Memory B cell (primary cell): Measurements from ENCODE around the gene TULP3.

Source experiments
- ATAC-seq: fragments of 150-1000 bp; cut with Tn5 transposase; 2 replicates; pipeline ENCODE4 v1.10.0; 2021; ENCODE audit warnings: low read depth, mild to moderate bottlenecking, moderate library complexity
- DNase-seq, 2 donors: peaks; one replicate each; pipeline ENCODE4 v3.0.0; 2022; ENCODE audit warnings: low spot score in 2 of 2
- H3K27ac Mint-ChIP-seq: one replicate; pipeline ENCODE4 v1.8.0; 2022; ENCODE audit warnings: mild to moderate bottlenecking, moderate library complexity, mixed read lengths
- H3K27me3 Mint-ChIP-seq: one replicate; pipeline ENCODE4 v1.8.0; 2022; ENCODE audit warnings: mixed read lengths
- H3K36me3 Mint-ChIP-seq: one replicate; pipeline ENCODE4 v1.8.0; 2022; ENCODE audit warnings: mild to moderate bottlenecking, mixed read lengths
- H3K4me1 Mint-ChIP-seq: one replicate; pipeline ENCODE4 v1.8.0; 2022; ENCODE audit warnings: mixed read lengths
- H3K4me3 Mint-ChIP-seq: one replicate; pipeline ENCODE4 v1.8.0; 2022; ENCODE audit warnings: mild to moderate bottlenecking, moderate library complexity, mixed read lengths
- H3K9me3 Mint-ChIP-seq: one replicate; pipeline ENCODE4 v1.8.0; 2022; ENCODE audit warnings: mixed read lengths

The TULP3 gene

DNA sequence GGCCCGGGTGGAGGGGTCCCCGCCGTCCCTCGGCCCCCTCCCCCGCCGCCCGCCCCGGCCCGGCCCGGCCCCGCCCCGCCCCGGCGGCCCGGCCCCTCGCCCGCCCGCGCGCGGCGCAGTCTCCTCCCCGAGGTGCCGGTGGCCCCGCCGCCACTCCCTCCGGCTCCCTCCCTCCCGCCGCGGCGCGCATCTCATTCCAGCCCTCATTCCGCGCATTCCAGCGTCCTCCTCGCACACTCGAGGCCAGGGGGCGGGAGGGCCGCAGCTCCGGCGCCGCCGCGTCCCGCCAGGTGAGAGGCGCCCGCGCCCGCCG lies 68.5 kb downstream of the TULP3 start, which contains the start of gene TEAD4:
Gene TEAD4 (plus strand): TSS at position 206 of the 313 bp plus-strand sequence.
- peaks cover 2% of the 10 kb centered on the region for H3K36me3 Mint-ChIP-seq
- ATAC-seq (peak; percentile 15), DNase-seq (no peak)
- H3K27me3 Mint-ChIP-seq, result peaks cover 33% of the 10 kb centered on the region
- H3K4me1 Mint-ChIP-seq, result peaks cover 13% of the 10 kb centered on the region
- peak within 1 kb of the TSS; percentile 80 for H3K4me3 Mint-ChIP-seq
- H3K27ac Mint-ChIP-seq, result no peak within 1 kb of the TSS
- H3K9me3 Mint-ChIP-seq, result no peaks in the 10 kb centered on the region

DNA sequence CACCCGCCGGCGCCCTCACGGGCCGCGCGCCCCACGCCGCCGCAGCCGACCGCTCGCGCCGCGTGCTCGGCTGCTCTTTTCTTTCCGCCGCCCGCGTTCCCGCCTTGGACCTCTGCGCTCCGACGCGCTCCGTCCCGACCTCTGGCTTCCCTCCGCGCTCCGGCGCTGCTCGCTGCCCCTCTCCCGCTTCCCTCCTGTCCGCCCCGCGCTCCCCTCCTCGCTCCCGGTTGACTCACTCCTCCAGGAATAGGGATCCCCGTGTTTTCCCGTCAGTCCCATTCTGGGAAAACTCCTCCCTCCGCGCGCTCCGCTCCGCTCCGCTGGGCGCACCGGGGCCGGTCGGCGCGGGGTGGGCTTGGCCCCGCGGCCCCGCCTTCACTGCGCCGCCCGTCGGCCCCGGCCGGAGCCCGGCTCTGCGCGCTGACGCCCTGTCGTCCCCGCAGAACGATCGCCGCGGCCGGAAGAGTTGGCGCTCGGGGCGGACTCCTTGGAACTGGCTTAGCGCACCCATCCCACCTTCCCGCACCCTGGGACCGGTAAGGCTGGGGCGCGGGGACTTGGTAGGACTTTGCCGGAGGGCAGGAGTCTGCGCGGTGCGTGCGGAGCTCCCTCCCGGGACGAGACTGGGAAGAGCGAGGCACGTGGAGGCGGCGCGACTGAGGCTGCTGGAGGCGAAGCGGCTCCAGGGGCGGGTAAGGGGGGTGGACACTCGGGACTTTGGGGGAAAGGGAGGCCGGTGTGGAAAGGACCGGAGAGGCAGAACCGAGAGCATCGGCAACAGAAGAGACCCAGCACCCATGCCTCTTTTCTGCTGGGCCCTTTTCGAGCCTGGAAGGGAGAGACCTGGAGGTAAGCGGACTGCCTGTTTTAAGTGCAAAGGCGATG lies 69.1 kb downstream of the TULP3 start:
- Mint-ChIP-seq H3K36me3 (peaks cover 2% of the 10 kb centered on the region), H3K9me3 (no peaks in the 10 kb centered on the region), H3K4me1 (peaks cover 13% of the 10 kb centered on the region), H3K27me3 (peaks cover 36% of the 10 kb centered on the region), H3K27ac (no peak overlapping the region), H3K4me3 (peak overlapping the region; percentile 80)
- ATAC-seq (peak; percentile 21), DNase-seq (no peak)

DNA sequence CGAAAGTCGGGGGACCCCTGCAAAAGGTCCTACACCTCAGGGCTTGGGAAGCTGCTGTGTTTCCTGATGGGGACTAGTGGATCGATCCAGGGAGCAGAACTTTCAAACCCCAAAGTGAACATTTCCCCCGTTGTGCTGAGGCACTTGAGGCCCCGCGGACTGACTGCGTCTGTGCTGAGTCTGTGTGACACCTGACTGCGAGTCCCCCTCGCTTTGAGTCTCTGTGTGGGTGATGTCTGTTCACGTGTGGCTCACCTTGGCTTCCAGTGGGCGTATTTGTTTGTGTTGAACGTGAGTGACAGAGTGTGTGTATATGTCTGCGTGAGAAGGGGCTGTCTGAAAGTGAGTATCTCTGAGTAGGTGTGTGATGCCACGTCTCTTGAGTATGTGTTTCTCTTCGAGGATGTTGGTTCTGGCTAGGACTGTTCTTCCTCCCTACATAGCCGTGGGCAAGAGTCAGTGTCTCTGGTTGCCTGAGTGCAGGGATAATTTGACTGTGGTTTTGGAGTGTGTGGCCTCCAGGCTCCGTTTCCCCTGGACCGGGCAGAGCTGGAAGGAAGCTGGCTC lies 69.8 kb downstream of the TULP3 start:
- H3K4me1 Mint-ChIP-seq, result peaks cover 13% of the 10 kb centered on the region
- H3K27me3 Mint-ChIP-seq, result peaks cover 38% of the 10 kb centered on the region
- peak overlapping the region; percentile 55 for H3K4me3 Mint-ChIP-seq
- DNase-seq (no peak), ATAC-seq (no peak)
- no peaks in the 10 kb centered on the region for H3K9me3 Mint-ChIP-seq
- H3K27ac Mint-ChIP-seq, result no peak overlapping the region
- H3K36me3 Mint-ChIP-seq, result peaks cover 2% of the 10 kb centered on the region

DNA sequence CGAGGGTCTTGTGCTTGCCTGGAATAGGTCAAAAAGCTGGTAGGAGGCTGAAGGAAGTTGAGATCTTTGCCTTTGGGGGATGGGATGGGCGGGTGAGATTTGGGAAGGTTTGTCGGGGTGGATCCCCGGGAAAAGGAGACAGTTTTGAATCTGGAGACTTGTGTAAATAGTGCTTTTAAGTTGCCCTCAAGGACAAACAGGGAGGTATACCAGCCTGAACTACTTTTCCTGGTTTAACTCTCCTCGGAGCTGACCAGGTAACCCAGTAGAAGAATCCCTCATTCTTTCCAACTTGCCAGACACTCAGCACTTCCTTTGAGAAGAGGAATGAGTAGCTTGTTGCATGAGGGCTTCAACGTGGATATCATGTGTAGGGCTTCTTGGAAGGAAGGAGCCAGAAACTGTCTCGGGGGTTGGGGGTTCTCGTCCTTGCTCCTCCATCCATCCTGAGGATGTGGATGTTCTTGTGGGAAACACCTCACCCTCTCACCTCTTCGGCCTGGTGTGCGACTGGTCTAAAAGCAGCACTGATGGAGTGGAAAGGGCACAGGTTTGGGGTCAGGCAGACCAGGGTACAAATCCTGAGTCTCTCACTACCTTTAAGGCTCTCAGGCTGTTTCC lies 70.4 kb downstream of the TULP3 start:
- H3K9me3 Mint-ChIP-seq, result no peaks in the 10 kb centered on the region
- H3K4me1 Mint-ChIP-seq, result peaks cover 13% of the 10 kb centered on the region
- H3K4me3 Mint-ChIP-seq, result peak overlapping the region; percentile 55
- H3K27ac Mint-ChIP-seq, result no peak overlapping the region
- peaks cover 42% of the 10 kb centered on the region for H3K27me3 Mint-ChIP-seq
- no peak for ATAC-seq
- peaks cover 2% of the 10 kb centered on the region for H3K36me3 Mint-ChIP-seq
- DNase-seq, result no peak

DNA sequence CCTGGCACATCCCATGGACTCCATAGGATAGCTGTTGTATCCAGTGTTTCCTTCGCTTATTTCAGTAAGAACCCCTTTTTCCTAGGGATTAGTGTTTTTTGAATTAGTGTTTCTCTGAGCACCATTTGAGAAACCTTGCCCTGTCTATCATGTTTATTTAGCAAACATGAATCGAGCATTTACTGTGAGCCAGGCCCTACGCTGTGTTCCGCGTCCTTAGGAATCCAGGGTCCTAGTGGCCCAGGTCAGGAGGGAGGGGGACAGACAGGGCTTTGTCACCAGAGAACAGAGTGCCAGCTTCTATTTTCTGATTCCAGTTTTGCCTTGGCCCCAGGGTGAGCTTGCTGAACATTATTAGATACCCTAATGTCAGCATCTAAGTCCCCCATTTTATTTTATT lies 71.0 kb downstream of the TULP3 start:
- DNase-seq (no peak), ATAC-seq (no peak)
- Mint-ChIP-seq H3K27me3 (peaks cover 42% of the 10 kb centered on the region), H3K27ac (no peak overlapping the region), H3K4me1 (peaks cover 13% of the 10 kb centered on the region), H3K9me3 (no peaks in the 10 kb centered on the region), H3K4me3 (no peak overlapping the region), H3K36me3 (peaks cover 2% of the 10 kb centered on the region)

DNA sequence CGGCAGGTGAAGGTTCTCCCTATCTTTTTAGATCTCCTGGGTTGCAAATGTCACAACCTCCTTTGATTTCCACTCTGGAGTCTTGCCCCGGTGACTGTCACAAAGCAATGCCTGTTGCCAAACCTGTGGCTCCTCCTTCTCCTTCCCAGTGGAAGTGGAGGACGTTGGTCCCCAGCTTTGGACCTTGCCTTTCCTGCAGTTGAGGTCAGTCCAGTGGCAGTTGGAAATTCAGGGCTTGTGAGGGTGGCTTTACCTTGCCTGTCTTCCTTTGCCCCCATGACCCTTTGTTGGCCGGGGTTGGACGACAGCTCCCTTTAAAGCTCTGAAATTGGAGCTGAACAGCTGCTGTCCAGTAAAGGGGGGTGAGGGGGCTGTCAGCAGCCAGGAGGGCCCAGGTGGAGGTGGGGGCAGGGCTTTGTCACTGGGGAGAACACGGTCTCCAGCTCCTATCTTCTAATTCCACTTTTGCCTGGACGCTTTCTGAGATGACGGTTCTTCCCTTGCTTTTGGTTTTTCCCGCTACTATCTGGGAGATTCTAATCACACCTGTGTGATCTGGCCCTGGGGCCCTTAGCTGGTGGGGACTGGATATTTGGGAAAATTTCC lies 72.6 kb downstream of the TULP3 start:
- Mint-ChIP-seq H3K4me1 (peaks cover 13% of the 10 kb centered on the region), H3K27me3 (peaks cover 31% of the 10 kb centered on the region)
- no peak for DNase-seq

DNA sequence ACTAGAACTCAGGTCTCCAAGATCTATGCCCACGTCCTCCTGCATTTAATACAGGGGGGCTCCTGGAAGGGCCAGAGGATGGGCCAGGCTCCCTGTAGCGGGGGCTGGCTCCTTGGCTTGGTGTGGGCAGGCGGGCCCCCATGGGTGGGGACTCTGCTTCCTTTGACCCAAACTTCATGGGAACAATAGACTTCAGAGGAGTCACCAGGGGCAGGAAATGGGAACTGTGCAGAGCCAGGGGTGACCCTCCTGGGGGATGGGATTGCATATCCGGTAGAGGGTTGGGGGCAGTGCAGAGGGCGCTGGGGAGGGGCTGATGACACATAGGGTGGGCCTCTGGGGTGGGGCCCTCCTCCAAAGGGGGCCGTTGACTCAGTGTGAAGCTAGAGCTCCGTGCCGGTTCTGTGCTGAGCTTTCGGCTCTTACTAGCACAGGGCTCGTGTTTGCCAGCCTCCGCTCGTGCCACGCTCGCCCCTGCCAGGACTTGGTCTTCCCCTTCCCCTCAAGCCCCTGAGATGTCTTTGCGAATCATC lies 73.1 kb downstream of the TULP3 start:
- ATAC-seq, result no peak

More for the DNA sequence above, 72.6 kb downstream of the TULP3 start:
- no peak for ATAC-seq
- Mint-ChIP-seq H3K36me3 (peaks cover 2% of the 10 kb centered on the region), H3K27ac (no peak overlapping the region), H3K9me3 (no peaks in the 10 kb centered on the region), H3K4me3 (no peak overlapping the region)

DNA sequence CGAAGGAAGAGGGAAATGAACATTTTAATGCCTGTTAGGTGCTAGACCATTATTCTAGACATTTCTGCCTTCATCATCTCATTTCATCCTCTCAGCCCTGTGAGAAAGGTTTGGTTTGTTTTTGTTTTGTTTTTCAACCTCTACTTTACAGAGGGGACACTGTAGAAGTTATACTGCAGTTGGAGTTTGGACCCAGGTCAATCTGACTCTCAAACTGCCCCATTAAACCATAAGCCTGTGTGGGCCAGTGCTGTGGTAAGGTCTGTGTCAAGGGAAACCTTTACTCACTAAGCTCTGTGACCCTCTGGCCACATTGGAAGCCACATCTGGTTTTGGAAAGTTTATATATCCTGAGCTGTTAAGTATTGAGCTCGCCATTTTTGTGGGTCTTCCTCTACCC lies 77.0 kb downstream of the TULP3 start:
- H3K27ac Mint-ChIP-seq, result no peak overlapping the region
- H3K4me1 Mint-ChIP-seq, result no peaks in the 10 kb centered on the region
- H3K36me3 Mint-ChIP-seq, result no peaks in the 10 kb centered on the region
- ATAC-seq (no peak), DNase-seq (no peak)
- H3K4me3 Mint-ChIP-seq, result no peak overlapping the region
- H3K9me3 Mint-ChIP-seq, result no peaks in the 10 kb centered on the region
- peaks cover 21% of the 10 kb centered on the region for H3K27me3 Mint-ChIP-seq

More for the DNA sequence above, 73.1 kb downstream of the TULP3 start:
- DNase-seq, result no peak
- no peak overlapping the region for H3K27ac Mint-ChIP-seq
- no peaks in the 10 kb centered on the region for H3K9me3 Mint-ChIP-seq
- no peaks in the 10 kb centered on the region for H3K36me3 Mint-ChIP-seq
- peaks cover 28% of the 10 kb centered on the region for H3K27me3 Mint-ChIP-seq
- no peak overlapping the region for H3K4me3 Mint-ChIP-seq
- peaks cover 10% of the 10 kb centered on the region for H3K4me1 Mint-ChIP-seq

DNA sequence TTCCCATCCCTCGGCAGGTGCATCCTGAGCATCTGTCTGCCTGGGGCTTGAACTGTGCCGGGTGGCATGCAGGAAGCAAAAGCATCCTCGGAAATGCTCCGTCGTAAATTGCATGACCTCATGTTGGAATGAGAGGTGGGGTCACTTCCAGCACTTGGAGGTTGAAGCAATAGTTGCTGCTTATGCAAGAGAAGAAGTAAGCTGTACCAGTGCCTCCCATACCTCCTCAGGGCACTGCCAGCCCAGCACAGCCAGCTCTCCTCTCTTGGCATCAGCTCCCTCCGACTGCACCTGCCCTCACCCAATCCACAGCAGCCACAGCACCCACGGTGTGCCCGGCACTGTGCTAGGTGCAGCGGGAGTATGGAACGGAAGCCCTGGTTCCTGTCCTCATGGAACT lies 80.1 kb downstream of the TULP3 start:
- ATAC-seq (no peak), DNase-seq (no peak)
- no peaks in the 10 kb centered on the region for H3K4me1 Mint-ChIP-seq
- no peak overlapping the region for H3K27ac Mint-ChIP-seq
- H3K9me3 Mint-ChIP-seq, result no peaks in the 10 kb centered on the region
- H3K4me3 Mint-ChIP-seq, result no peak overlapping the region
- peaks cover 10% of the 10 kb centered on the region for H3K27me3 Mint-ChIP-seq
- no peaks in the 10 kb centered on the region for H3K36me3 Mint-ChIP-seq

DNA sequence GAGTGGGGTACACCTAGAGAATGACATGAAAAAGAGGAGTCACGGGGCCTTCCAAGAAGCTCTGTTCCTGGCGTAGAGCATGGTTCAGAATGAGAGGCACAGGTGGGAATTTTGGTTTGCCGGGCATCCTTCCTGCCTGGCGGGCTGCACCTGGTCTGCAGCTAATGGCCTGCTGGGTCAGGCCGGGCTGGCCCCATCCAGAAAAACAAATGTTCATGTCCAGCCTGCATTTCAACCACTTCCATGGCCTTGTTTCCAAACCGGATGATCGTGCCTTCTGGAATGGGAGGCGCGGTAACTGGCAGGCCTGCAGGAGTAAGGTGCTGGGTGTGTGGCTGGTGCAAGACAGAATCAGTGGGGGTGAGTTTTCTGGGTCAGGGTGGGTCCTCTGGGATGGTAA lies 82.9 kb downstream of the TULP3 start:
- Mint-ChIP-seq H3K4me1 (no peaks in the 10 kb centered on the region), H3K9me3 (no peaks in the 10 kb centered on the region), H3K4me3 (no peak overlapping the region), H3K27me3 (peaks cover 9% of the 10 kb centered on the region), H3K36me3 (no peaks in the 10 kb centered on the region), H3K27ac (no peak overlapping the region)
- no peak for ATAC-seq
- DNase-seq, result no peak

DNA sequence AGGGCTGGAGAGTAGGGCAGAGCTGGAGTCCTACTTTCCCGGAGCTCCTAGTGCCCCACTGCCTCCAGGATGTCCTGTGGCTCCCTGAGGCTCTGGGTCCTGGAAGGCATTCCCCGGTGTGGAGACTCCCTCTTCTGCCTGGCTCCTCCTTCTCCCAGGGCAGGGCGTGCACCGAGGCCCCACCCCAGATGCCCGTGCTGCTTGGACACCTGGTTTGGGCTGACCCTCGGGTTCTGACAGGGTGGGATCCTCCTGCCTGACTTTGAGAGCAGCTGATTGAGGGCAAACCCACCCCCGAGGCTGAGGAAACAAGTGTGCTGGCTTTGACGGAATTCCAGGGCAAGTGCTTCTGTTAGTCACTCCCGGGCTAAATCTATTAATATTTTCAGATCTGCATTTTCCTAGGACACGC lies 83.9 kb downstream of the TULP3 start:
- H3K27ac Mint-ChIP-seq, result no peak overlapping the region
- peaks cover 9% of the 10 kb centered on the region for H3K27me3 Mint-ChIP-seq
- H3K36me3 Mint-ChIP-seq, result no peaks in the 10 kb centered on the region
- H3K4me3 Mint-ChIP-seq, result no peak overlapping the region
- no peaks in the 10 kb centered on the region for H3K9me3 Mint-ChIP-seq
- DNase-seq, result no peak
- H3K4me1 Mint-ChIP-seq, result no peaks in the 10 kb centered on the region
- ATAC-seq, result no peak

DNA sequence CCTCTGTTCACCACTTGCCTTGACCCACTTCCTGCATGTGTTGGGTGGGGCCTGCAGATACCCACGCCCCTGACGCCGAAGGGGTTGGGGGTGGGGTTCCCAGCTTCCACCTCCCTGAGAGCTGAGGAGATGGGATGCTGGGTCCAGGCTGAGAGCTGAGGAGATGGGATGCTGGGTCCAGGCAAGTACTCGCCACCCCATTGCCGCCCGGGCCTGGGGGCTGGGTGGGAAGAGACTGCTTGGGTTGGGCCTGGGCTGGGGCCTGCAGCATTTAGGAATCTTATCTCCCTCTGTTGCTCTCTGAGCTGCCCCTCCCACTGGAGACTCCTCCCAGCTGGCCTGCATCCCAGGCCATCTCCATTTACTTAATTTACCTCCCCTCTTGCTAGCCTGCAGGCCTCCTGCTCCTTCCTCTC lies 85.9 kb downstream of the TULP3 start:
- Mint-ChIP-seq H3K27me3 (peaks cover 6% of the 10 kb centered on the region), H3K4me1 (no peaks in the 10 kb centered on the region), H3K27ac (no peak overlapping the region), H3K36me3 (no peaks in the 10 kb centered on the region), H3K9me3 (no peaks in the 10 kb centered on the region), H3K4me3 (no peak overlapping the region)
- no peak for DNase-seq
- no peak for ATAC-seq

DNA sequence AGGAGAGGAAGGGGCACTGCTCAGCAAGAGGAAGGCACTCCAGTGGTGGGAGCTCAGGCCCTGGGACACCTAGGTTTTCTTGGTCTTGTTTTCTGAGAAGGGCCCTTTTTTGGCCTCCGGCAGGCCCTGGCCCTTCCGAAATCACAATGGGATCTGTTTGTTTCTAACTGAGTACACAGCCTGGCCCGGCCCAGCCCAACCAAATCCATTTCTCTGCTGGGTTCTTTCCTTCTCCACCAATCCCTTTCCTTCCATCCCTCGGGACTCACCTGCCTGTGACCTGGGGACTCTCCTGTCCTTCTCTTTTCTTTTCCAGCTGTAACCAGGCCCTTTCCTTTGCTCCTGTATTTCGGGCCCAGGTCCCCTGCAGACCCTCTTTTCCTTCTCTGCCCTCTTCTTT lies 87.1 kb downstream of the TULP3 start:
- no peak for ATAC-seq
- no peak overlapping the region for H3K27ac Mint-ChIP-seq

DNA sequence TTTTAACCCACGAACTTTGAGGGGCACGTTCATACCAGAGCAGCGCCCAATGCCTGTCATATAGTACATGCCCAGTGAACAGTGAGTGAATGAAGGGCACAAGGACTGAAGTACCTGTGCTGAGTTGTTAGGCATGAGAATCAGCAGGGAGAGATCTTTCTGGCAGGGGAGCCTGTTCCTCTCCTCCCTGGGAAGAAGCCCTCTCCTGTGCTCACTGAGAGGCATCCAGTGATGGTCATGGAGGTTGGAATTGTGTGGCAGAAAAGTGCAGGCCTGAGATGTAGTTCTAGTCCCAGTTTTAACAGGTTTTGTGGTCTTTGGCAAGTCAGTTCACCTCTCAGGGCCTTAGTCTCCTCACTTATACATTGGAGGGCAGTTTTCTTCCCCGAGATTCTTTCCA lies 89.1 kb downstream of the TULP3 start:
- Mint-ChIP-seq H3K4me3 (no peak overlapping the region), H3K9me3 (no peaks in the 10 kb centered on the region), H3K27me3 (peaks cover 6% of the 10 kb centered on the region), H3K4me1 (no peaks in the 10 kb centered on the region), H3K27ac (no peak overlapping the region), H3K36me3 (no peaks in the 10 kb centered on the region)
- ATAC-seq (no peak), DNase-seq (no peak)

More for the DNA sequence above, 87.1 kb downstream of the TULP3 start:
- H3K27me3 Mint-ChIP-seq, result peaks cover 6% of the 10 kb centered on the region
- no peaks in the 10 kb centered on the region for H3K36me3 Mint-ChIP-seq
- H3K4me1 Mint-ChIP-seq, result no peaks in the 10 kb centered on the region
- no peaks in the 10 kb centered on the region for H3K9me3 Mint-ChIP-seq
- no peak overlapping the region for H3K4me3 Mint-ChIP-seq
- no peak for DNase-seq
